IMR-90 (cell line): ENCODE measurements around the gene TMEM235. TPM values are rescaled to one million over a fixed set of nuclear protein-coding genes. Genes with fewer than 3 reads are reported as not detected.

Experiments used
- ATAC-seq: fragments of 200-7000 bp; cut with Tn5 transposase; 2 replicates; pipeline ENCODE4 v1.9.1; 2020; ENCODE audit warnings: low read depth, mild to moderate bottlenecking, moderate library complexity
- BruUV-seq: library from RNA; stranded (reverse); fragments of 400-500 nt; replicated peaks from 2 replicates; lab custom pipeline; 2021; lab: Mats Ljungman, UMichigan
- CTCF ChIA-PET: fragments of 300-600 bp; formaldehyde crosslinking; extraction: SDS; loops from one replicate; lab custom pipeline; 2021; ENCODE audit warnings: antibody characterized with exemption; lab: Yijun Ruan, JAX
- POLR2A ChIA-PET: fragments of 300-600 bp; sonication (Branson Sonifier 250); formaldehyde crosslinking; loops from one replicate; lab custom pipeline; 2022; ENCODE audit warnings: antibody characterized with exemption; ENCODE audit not compliant: unreplicated experiment; lab: Charles Lee
- DNase-seq: peaks from one replicate; pipeline ENCODE4 v3.0.0; 2013
- H2AFZ ChIP-seq: replicated peaks from 2 replicates; pipeline ENCODE3; 2013; ENCODE audit warnings: low read length, mild to moderate bottlenecking; ENCODE audit not compliant: poor library complexity
- H2AK5ac ChIP-seq: 2 replicates; pipeline ENCODE4 v1.6.1; 2013; ENCODE audit warnings: low read depth, low read length, inconsistent platforms
- H2AK9ac ChIP-seq: replicated peaks from 2 replicates; pipeline ENCODE3; 2013; ENCODE audit warnings: mild to moderate bottlenecking, low read depth, low read length, moderate library complexity; ENCODE audit not compliant: poor library complexity
- H2BK120ac ChIP-seq: 2 replicates; pipeline ENCODE4 v1.6.1; 2013; ENCODE audit warnings: low read depth, low read length, inconsistent platforms
- H2BK15ac ChIP-seq: 3 replicates; pipeline ENCODE4 v1.6.1; 2013; ENCODE audit warnings: low read depth, low read length, inconsistent platforms
- H2BK20ac ChIP-seq: 2 replicates; pipeline ENCODE4 v1.6.1; 2013; ENCODE audit warnings: low read depth, mild to moderate bottlenecking, inconsistent platforms, low read length, moderate library complexity
- H2BK5ac ChIP-seq: 2 replicates; pipeline ENCODE4 v1.6.1; 2013; ENCODE audit warnings: mild to moderate bottlenecking, low read depth, low read length, inconsistent platforms; ENCODE audit not compliant: poor library complexity, severe bottlenecking
- H3K14ac ChIP-seq: replicated peaks from 2 replicates; pipeline ENCODE4 v1.6.1; 2013; ENCODE audit warnings: low read depth, low read length, inconsistent platforms
- H3K18ac ChIP-seq: 2 replicates; pipeline ENCODE4 v1.6.1; 2013; ENCODE audit warnings: low read depth, low read length, control low read depth
- H3K23ac ChIP-seq: 2 replicates; pipeline ENCODE4 v1.6.1; 2013; ENCODE audit warnings: low read depth, low read length, inconsistent platforms
- H3K27ac ChIP-seq: 2 replicates; pipeline ENCODE4 v1.5.1; 2013; ENCODE audit warnings: mild to moderate bottlenecking, control low read depth, low read length; ENCODE audit not compliant: insufficient read depth
- H3K27me3 ChIP-seq: 2 replicates; pipeline ENCODE4 v1.6.1; 2013; ENCODE audit warnings: low read length; ENCODE audit not compliant: control insufficient read depth, insufficient read depth
- H3K36me3 ChIP-seq: 2 replicates; pipeline ENCODE4 v1.6.1; 2013; ENCODE audit warnings: low read length, mixed read lengths; ENCODE audit not compliant: control insufficient read depth, insufficient read depth
- H3K4ac ChIP-seq: 2 replicates; pipeline ENCODE4 v1.6.1; 2013; ENCODE audit warnings: low read depth, low read length, inconsistent platforms
- H3K4me1 ChIP-seq: 2 replicates; pipeline ENCODE4 v1.6.1; 2013; ENCODE audit warnings: low read length, mixed read lengths; ENCODE audit not compliant: control insufficient read depth, insufficient read depth
- H3K4me2 ChIP-seq: 2 replicates; pipeline ENCODE4 v1.6.1; 2013; ENCODE audit warnings: low read depth, mild to moderate bottlenecking, control low read depth, low read length, moderate library complexity
- H3K4me3 ChIP-seq: 2 replicates; pipeline ENCODE4 v1.5.1; 2013; ENCODE audit warnings: low read depth, mild to moderate bottlenecking, control low read depth, low read length, moderate library complexity; ENCODE audit not compliant: insufficient read depth
- H3K56ac ChIP-seq: 2 replicates; pipeline ENCODE4 v1.6.1; 2013; ENCODE audit warnings: low read length, inconsistent platforms; ENCODE audit not compliant: insufficient read depth; ENCODE audit errors: extremely low read depth
- H3K79me1 ChIP-seq, 2 experiments: 2 replicates each; pipeline ENCODE4 v1.6.1; 2013; ENCODE audit warnings: low read length in 2 of 2, inconsistent platforms in 1 of 2, low read depth in 1 of 2
- H3K9ac ChIP-seq: 2 replicates; pipeline ENCODE4 v1.6.1; 2013; ENCODE audit warnings: low read depth, low read length, control low read depth
- H3K9me1 ChIP-seq: 2 replicates; pipeline ENCODE4 v1.6.1; 2013; ENCODE audit warnings: low read length, inconsistent platforms; ENCODE audit not compliant: insufficient read depth
- H3K9me3 ChIP-seq: 2 replicates; pipeline ENCODE4 v1.6.1; 2013; ENCODE audit warnings: low read length; ENCODE audit not compliant: control insufficient read depth, insufficient read depth
- H4K20me1 ChIP-seq: 2 replicates; pipeline ENCODE4 v1.6.1; 2013; ENCODE audit warnings: low read length, inconsistent platforms; ENCODE audit not compliant: insufficient read depth
- H4K5ac ChIP-seq: 2 replicates; pipeline ENCODE4 v1.6.1; 2013; ENCODE audit warnings: mild to moderate bottlenecking, low read depth, low read length, control low read depth
- H4K8ac ChIP-seq, 2 experiments: 2 replicates each; pipeline ENCODE4 v1.6.1; 2013; ENCODE audit warnings: low read depth in 2 of 2, low read length in 2 of 2, control low read depth in 1 of 2, inconsistent platforms in 1 of 2
- H4K91ac ChIP-seq: 2 replicates; pipeline ENCODE4 v1.6.1; 2013; ENCODE audit warnings: low read depth, low read length, inconsistent platforms; ENCODE audit not compliant: insufficient read depth
- BHLHE40 ChIP-seq: fragments of 150-350 bp; IDR thresholded peaks from 2 replicates; pipeline ENCODE4 v1.6.1; 2016; ENCODE audit warnings: mild to moderate bottlenecking, low read depth, low read length
- CEBPB ChIP-seq: IDR thresholded peaks from 2 replicates; pipeline ENCODE4 v1.6.1; 2012; ENCODE audit warnings: low read depth, low read length, improper control_type of control experiment
- CTCF ChIP-seq: conservative IDR thresholded peaks from 2 replicates; pipeline ENCODE4 v1.5.1; 2012; ENCODE audit warnings: mild to moderate bottlenecking, low read depth, low read length, improper control_type of control experiment
- MAFK ChIP-seq: IDR thresholded peaks from 2 replicates; pipeline ENCODE4 v1.6.1; 2012; ENCODE audit warnings: low read depth, low read length, improper control_type of control experiment
- MAZ ChIP-seq: IDR thresholded peaks from 2 replicates; pipeline ENCODE4 v1.6.1; 2012; ENCODE audit warnings: low read depth, mild to moderate bottlenecking, low read length, improper control_type of control experiment, moderate library complexity, borderline replicate concordance
- USF2 ChIP-seq: fragments of 150-350 bp; IDR thresholded peaks from 2 replicates; pipeline ENCODE4 v1.6.1; 2017; ENCODE audit warnings: mild to moderate bottlenecking, antibody characterized with exemption, low read length, low read depth
- WGBS, 2 experiments: methylation state at CpG; one replicate each; pipeline versions ENCODE4 v1.1.5 to v1.1.7; 2013; ENCODE audit warnings: missing lambda C conversion rate in 2 of 2; ENCODE audit not compliant: insufficient read length in 1 of 2; ENCODE audit errors: extremely low coverage in 2 of 2; 5-methylcytosine and 5-hydroxymethylcytosine counted together
- dilution Hi-C: fragments of 300-500 bp; cut with HindIII; formaldehyde crosslinking; loops from one replicate; pipeline ENCODE4 v1.14.3; 2018; ENCODE audit warnings: low sequenced_read_pairs; ENCODE audit not compliant: unreplicated experiment
- in situ Hi-C: fragments of 300-500 bp; cut with MboI; formaldehyde crosslinking; loops from 3 replicates; pipeline ENCODE4 v1.14.3; 2019; ENCODE audit warnings: low sequenced_read_pairs, inconsistent platforms, mixed read lengths
- intact Hi-C: fragments of 100-400 bp; cut with micrococcal nuclease; formaldehyde crosslinking; loops from 2 replicates; pipeline ENCODE4 v1.10.0; 2022
- polyA plus RNA-seq, 3 experiments: library from polyadenylated mRNA; depleted of rRNA; stranded (reverse); fragments of >200 nt; gene quantifications; 2 replicates each; pipeline ENCODE4 v1.2.3, GENCODE V29; 2012; ENCODE audit warnings: low replicate concordance in 1 of 3
- total RNA-seq: library from RNA; depleted of rRNA; stranded (reverse); fragments of >200 nt; gene quantifications from 2 replicates; pipeline ENCODE4 v1.2.3, GENCODE V29; 2012

TMEM235 gene
- total and polyA plus RNA-seq, 2 of the 4 experiments (the other 2 are of a cell fraction) = not detected

DNA sequence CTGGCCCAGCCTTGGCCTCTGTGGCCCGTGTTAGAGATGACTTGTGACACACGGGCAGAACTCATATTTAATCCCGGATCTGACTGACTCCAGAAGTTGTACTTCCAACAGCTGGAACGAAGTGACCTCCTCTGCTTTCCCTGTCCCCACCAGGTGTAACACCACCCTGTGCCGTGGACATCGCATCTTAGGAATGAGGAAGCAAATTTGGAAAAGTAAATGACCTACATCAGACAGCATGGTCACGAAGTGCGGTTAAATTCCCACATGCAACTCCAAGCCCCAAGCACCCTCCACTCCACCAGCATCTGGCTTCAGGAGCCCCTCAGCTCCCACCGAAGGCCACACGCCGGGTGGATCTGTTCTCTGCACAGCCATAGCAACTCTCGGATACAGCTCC lies 47.5 kb upstream of the TMEM235 start:
- no peaks in the 10 kb centered on the region; the same call in 1 of the 2 replicates for H3K36me3 ChIP-seq
- BruUV-seq = no TSS peak
- intact Hi-C loops = no loop called here
- dilution Hi-C loops = no loop called here
- 0 out of 2 replicates have a peak, but pooled peaks cover 6% of the 10 kb centered on the region for H4K20me1 ChIP-seq
- peak overlapping the region; percentile 78 for H2AFZ ChIP-seq
- H3K79me1 ChIP-seq = peaks cover 24 to 73% of the 10 kb centered on the region in 2 experiments
- no peak overlapping the region for H3K56ac ChIP-seq
- H3K27me3 ChIP-seq = no peaks in the 10 kb centered on the region
- no peak overlapping the region for H3K18ac ChIP-seq
- H3K14ac ChIP-seq = no peak overlapping the region
- CTCF ChIA-PET = no interaction called here
- ATAC-seq (no peak), DNase-seq (no peak)
- no peak overlapping the region for H3K4me2 ChIP-seq
- H3K27ac ChIP-seq = no peak overlapping the region
- no peak overlapping the region for H2AK9ac ChIP-seq
- H3K4ac ChIP-seq = no peak overlapping the region
- in situ Hi-C loops = no loop called here
- no peak overlapping the region for H3K9ac ChIP-seq
- H3K23ac ChIP-seq = no peak overlapping the region
- H4K8ac ChIP-seq = 0 out of 4 replicates have a peak overlapping the region, but pooled peaks of 1 of the 2 experiments have one; percentile 27
- no peak overlapping the region for H4K91ac ChIP-seq
- no peak overlapping the region for H2BK20ac ChIP-seq
- no peaks in the 10 kb centered on the region for H3K9me3 ChIP-seq
- H3K4me1 ChIP-seq = peaks cover 16% of the 10 kb centered on the region
- H2AK5ac ChIP-seq = no peak overlapping the region
- no peak overlapping the region; the same call in 1 of the 2 replicates for H4K5ac ChIP-seq
- WGBS, 2 experiments = 96% methylated on average over 3 of the region's 12 CpGs; no CpG with 5 or more reads in 1 of the 2 experiments
- H3K9me1 ChIP-seq = peaks cover 17% of the 10 kb centered on the region; the same call in 1 of the 2 replicates
- no peak overlapping the region for H2BK5ac ChIP-seq
- H2BK120ac ChIP-seq = no peak overlapping the region
- H3K4me3 ChIP-seq = no peak overlapping the region
- TF ChIP-seq USF2 (no peak), MAFK (no peak), BHLHE40 (no peak), CEBPB (no peak), MAZ (no peak), CTCF (no peak)
- no peak overlapping the region for H2BK15ac ChIP-seq
- POLR2A ChIA-PET = no interaction called here
